ENCODE results near the gene STK39. TPM values are rescaled to one million over a fixed set of nuclear protein-coding genes. Genes with fewer than 3 reads are reported as not detected.
"Not testable (repeated sequence)": the region's sequence is repeated elsewhere in the genome, so short reads cannot be mapped to it uniquely, and the experiment has no call there.

The STK39 gene
- polyA plus RNA-seq, 3 donors = 19.6 to 45.0 (median 33.7) TPM

DNA sequence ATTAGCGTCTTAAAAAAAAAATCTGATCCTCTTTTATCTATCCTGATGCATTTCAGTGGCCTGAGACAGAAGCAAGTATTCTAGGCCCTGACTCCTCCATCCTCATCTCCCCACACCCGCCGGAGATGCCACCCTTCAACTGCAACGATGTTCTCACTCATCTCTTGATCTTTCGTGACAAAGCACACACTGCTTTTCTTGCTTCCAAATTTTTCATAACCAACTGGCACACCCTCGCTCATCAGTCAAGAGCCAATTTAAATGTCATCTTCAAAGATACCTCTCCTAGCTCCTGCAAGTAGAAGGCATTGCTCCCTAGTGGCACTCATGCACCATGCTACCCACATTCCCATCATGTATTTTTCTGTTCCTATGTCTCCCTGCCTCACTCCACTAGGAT is 115.0 kb downstream of the STK39 start:
- H3K27ac ChIP-seq (ENCODE audit: low read depth, low read length) = no peak overlapping the region
- 96 to 98% (median 98%) methylated on average over 6 of the region's 6 CpGs for WGBS, 3 donors

DNA sequence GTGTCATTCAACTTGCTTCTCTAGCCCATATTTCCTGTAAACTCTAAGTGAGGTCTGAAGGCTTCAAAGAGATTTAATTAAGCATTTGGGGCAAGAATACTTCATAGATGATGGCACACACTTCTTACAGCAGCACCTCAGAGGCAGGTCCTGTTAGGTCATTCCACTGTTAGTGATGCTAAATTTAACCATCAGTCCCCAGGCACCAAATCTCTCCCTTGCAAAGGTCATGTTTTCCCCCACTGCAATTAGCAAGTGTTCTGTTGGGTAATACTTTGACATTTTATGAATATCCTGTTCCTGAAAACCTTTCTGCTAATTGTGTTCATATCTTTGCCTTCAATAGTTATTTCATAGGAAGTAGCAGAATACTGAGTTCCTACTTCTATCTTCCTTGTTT is 117.0 kb downstream of the STK39 start:
- no peak overlapping the region for H3K27ac ChIP-seq (ENCODE audit: low read depth, low read length)

DNA sequence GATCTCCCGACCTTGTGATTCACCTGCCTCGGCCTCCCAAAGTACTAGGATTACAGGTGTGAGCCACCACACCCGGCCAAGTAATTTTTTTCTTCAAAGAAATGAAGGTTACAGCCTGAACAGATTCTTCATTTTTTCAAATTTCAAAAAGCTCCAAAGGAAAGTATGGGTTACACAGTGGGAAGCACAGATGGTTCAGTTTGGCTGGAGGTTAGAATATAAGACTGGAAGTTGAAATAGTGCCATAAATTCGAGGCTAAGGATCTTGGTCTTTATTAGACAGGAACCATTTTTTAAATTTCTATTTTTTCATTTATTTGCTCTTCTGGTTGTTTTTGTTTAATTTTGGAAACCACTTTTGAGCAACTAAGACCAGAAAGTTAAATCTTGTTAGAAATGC is 120.0 kb downstream of the STK39 start:
- 89 to 93% (median 90%) methylated on average over 4 of the region's 4 CpGs for WGBS, 3 donors

DNA sequence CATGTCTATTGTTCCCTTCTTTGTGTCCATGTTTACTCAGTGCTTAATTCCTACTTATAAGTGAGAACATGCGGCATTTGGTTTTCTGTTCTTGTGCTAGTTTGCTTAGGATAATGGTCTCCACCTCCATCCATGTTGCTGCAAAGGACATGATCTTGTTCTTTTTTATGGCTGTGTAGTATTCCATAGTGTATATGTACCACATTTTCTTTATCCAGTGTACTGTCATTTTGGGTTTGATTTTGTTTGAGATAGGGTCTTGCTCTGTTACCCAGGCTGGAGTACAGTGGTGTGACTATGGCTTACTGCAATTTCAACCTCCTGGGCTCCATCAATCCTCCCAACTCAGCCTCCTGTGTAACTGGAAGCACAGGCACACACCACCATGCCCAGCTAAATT is 125.2 kb downstream of the STK39 start:
- 92 to 100% (median 95%) methylated on average over 1 of the region's 1 CpG for WGBS, 3 donors
- not testable (repeated sequence) for H3K27ac ChIP-seq (ENCODE audit: low read depth, low read length)

More for the DNA sequence above, 120.0 kb downstream of the STK39 start:
- no peak overlapping the region for H3K27ac ChIP-seq (ENCODE audit: low read depth, low read length)

DNA sequence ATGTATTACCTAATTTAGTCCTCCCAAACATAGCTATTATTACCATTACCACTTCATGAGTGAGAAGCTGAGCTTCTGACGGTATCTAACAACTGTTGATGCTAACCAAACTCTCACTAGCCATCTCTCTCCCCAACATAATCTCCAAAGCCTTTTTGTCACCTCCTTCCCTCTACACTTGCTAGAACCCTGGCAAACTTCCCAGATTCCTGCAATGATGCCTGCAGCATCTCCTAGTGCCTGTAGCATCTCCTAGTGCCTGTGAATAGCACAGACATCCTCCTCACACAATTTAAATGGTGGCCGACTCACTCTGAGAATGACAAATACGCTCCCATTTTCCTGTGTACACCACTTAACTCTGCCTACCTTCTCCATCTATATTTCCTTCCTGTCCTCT is 126.7 kb downstream of the STK39 start:
- H3K27ac ChIP-seq (ENCODE audit: low read depth, low read length) = no peak overlapping the region
- WGBS, 3 donors = 86 to 99% (median 98%) methylated on average over 3 of the region's 3 CpGs

DNA sequence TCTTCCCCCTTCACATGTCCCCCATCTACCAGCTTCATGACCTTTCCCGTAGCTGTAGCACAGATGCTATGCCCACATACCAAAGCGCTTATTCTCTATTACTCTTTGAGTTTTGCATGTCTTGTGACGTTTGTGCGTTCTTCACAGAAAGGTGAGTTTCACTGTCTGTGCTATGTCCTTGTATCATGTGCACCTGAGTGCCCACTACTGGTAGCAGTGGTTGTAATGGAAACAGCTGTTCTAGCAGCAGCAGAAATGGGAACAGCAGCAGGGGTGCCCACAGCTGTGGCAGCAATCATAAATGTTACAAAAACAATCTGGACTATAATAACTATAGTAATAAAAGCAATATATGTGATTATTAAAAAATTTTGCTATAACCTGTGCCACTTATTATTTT is 127.1 kb downstream of the STK39 start:
- 96 to 97% (median 97%) methylated on average over 4 of the region's 4 CpGs for WGBS, 3 donors
- H3K27ac ChIP-seq (ENCODE audit: low read depth, low read length) = no peak overlapping the region

DNA sequence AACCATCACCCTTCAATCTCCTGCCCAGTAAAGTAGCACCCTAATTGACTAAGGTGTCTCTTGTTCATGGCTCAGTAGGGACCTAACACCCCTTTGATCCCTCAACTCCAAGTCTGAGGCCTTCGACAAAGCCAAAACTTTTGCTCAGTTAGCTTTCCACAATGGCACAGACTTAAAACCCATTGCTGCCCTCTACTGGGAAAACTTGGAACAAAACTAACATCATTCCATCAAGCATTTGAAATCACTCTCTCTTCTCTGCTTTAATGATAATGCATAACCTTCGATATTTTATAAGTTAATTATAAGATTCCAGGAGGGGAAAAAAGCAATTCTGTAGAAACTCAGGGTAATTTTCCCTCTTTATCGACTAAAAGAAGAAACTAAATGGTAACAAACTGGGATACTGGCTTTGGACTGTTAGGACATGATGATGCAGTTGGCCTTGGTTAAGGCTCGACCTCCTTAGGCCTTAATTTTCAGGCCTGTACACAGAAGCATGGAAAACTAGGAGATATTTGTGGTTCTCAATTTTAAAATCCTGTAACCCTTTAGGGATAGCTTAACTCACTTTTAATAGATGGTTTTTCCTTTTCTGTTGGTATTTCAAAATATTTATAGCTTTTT is 127.8 kb downstream of the STK39 start:
- WGBS, 3 donors = 37 to 45% (median 38%) methylated on average over 4 of the region's 4 CpGs
- no peak overlapping the region for H3K27ac ChIP-seq (ENCODE audit: low read depth, low read length)

DNA sequence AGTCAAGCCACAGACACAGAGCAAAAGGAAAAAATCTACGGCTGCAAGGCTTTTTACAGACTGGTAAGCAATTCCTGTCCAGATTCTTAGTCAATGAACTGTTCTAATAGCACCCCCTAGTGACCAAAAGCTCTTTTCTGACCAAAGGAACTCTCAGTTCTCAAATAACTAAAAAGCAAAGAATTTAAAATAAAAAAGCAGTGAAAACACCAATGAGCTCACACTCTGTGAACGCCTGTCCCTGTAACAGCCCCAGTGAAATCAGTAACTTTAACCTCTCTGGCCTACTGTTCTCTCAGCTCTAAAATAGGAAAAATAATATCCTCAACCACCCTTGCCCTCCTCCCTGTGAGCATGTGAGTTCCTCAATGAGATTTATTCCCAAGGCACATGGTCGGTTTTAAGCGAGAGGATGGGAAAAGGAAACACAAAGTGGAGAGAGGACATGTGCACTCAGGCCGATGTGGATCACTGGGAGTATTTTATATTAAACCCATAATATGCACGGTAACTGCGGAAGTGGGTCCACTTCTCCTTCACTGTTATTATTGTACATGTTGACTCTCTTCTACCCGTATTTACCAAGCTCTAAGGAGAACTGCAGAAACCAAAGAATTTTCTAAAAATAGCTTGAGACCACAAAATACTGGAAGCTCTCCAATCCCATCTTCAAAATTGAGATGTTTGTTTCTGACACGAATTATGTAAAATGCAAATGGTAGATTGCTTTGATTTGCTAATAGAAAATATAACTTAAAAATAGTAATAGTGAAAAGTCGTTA is 128.5 kb downstream of the STK39 start:
- no peak overlapping the region for H3K27ac ChIP-seq (ENCODE audit: low read depth, low read length)
- 35 to 52% (median 37%) methylated on average over 10 of the region's 10 CpGs for WGBS, 3 donors

DNA sequence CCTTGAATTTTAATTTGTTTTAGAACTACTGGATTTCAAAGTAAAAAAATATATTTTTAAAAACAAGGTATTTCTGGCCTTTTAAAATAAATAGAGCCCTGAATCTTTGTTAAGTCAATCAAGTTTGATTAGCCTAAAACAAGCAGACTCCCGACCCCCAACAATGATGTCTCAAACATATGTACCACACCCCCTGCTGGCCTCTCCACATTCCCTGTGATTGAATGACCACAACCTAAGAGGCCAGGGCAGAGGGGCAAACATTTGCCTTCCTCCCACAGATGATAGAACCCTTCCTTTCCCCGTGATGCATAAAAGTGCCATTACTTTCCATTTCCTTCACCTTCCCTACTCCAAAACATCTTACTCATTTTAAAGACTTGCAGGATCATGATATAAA is 130.9 kb downstream of the STK39 start:
- WGBS, 3 donors = 86 to 88% (median 88%) methylated on average over 2 of the region's 2 CpGs
- no peak overlapping the region for H3K27ac ChIP-seq (ENCODE audit: low read depth, low read length)

DNA sequence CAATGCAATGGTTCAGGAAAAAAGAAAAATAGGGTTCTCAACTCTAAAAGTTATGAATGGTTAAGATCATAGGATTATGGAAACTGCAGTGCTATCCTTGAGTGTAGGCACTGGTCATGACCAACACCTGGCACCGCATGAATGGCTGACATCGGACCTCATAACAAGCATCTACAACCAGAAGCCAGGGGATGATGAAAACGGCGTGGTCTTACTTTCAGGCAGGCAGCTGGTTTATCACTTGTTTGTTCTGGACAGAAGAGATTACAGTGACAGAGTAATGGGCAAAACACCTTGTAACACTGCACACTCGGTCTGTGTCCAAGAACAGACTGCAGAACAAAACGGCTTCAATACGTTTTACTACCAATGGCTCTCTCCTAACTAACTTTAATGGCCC is 132.8 kb downstream of the STK39 start:
- WGBS, 3 donors = 68 to 87% (median 83%) methylated on average over 7 of the region's 7 CpGs
- no peak overlapping the region for H3K27ac ChIP-seq (ENCODE audit: low read depth, low read length)

DNA sequence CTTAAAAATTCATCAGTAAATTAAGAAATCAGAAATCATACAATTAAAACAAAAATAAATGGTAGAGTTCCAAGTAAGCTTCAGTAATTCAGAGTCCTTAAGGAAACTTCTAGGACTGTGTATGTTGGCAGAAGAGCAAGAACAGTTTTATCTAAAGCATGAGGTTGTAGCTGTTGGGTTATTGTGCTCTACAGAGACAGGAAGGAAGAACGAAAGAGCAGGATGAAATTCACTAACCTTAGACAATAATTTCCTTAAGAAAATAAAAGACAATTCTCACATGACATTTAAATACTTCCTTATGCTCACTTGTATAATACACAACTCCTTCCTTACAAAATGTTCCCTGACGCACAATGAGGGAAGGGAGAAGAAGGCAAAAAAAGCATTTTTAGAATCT is 133.4 kb downstream of the STK39 start:
- WGBS, 3 donors = 47 to 77% (median 56%) methylated on average over 2 of the region's 2 CpGs
- H3K27ac ChIP-seq (ENCODE audit: low read depth, low read length) = no peak overlapping the region

DNA sequence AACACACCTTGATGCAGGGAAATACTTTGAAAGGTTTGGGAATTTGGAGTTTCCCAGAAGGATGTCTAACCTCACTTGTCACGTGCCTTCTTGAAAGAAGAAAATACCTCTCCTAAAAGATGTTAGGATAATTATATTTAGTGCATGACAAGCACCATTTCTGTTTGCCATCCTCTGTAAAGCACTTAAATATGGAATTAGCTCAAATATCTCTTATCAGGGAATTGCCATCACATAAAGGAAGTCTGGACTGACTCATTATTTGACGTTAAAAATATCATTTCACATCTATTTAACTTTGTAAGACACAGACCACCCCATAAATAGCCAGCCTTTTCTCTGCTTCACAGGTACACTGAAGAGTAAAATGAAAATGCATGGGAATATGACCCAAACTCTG is 140.1 kb downstream of the STK39 start:
- 53 to 65% (median 57%) methylated on average over 2 of the region's 2 CpGs for WGBS, 3 donors
- no peak overlapping the region for H3K27ac ChIP-seq (ENCODE audit: low read depth, low read length)

DNA sequence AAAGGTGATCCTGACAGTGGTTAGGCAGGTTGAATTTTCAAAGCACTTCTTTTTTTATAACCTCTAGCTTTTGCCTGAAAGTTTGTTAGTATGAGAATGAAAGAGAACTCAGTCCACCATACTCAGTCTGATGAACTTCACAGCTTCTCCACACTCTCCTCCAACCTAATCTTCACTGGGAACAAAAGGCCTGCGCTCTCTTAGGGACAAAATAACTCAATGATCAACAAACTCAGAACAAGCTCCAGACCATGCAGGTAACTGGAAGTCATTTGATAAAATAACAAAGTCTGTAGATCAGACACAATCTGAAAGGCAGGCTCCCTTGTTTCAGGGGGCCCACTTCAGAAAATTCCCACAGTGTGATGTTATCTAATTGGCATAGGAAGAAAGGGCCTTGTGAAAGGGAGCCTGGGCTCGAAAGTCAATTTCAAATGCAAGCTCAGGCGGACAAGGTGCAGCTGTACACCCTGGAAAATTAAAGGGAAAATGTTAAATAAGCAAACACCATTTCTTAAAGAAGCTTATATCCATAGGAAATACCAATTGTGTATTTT is 142.2 kb downstream of the STK39 start:
- H3K27ac ChIP-seq (ENCODE audit: low read depth, low read length) = no peak overlapping the region
- WGBS, 3 donors = 59 to 92% (median 89%) methylated on average over 3 of the region's 3 CpGs

DNA sequence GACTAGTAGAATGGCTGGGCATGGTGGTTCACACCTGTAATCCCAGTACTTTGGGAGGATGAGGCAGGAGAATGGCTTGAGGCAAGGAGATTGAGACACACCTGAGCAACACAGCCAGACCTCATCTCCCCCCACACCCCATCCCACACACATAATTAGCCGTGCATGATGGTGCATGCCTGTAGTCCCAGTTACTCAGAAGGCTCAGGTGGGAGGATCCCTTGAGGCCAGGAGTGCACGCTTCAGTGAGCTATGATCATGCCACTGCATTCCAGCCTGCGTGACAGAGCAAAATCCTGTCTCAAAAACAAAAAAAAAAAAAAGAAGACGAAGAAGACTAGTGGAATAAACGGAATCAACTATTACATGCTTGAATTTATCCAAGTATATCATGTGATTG is 150.0 kb downstream of the STK39 start:
- WGBS, 3 donors = 96 to 99% (median 97%) methylated on average over 5 of the region's 5 CpGs
- H3K27ac ChIP-seq (ENCODE audit: low read depth, low read length) = no peak overlapping the region

DNA sequence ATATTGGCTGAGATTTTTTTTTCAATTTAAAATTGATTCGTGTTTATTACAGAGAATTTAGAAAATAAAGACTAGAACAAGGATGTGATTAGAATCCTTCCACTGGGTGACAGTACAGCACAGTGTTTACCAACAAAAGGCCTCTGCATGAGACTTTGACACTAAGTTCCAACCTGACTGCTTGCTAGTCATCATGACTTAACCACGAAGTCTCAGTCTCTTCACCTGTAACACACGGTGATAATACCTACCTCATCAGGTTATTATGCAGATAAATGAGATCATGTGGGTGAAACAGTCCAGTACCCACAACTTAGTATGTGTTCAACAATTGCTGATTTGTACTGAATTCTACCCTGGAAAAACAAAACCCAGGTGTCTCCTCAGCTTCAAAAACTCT is 151.2 kb downstream of the STK39 start:
- WGBS, 3 donors = 95 to 99% (median 96%) methylated on average over 3 of the region's 3 CpGs
- H3K27ac ChIP-seq (ENCODE audit: low read depth, low read length) = no peak overlapping the region

DNA sequence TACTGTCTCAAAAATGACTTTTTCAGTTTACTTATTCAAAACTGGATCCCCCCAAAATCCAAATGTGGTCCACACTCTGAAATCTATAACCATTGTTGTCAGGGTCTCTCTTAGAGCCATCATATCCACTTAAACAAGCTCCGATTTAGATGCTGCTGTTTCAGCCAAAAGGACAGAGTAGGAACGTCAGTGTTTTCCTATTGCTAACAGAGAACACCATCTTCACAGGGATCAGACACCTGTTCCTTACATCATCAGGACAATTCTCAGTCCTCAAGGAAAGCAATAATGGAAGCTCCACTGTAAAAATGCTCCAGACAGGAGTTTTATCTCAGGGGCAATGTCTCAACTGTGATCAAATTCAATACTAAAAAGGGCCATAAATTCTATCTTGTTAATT is 155.4 kb downstream of the STK39 start:
- H3K27ac ChIP-seq (ENCODE audit: low read depth, low read length) = no peak overlapping the region
- WGBS, 3 donors = 79 to 85% (median 82%) methylated on average over 2 of the region's 2 CpGs

DNA sequence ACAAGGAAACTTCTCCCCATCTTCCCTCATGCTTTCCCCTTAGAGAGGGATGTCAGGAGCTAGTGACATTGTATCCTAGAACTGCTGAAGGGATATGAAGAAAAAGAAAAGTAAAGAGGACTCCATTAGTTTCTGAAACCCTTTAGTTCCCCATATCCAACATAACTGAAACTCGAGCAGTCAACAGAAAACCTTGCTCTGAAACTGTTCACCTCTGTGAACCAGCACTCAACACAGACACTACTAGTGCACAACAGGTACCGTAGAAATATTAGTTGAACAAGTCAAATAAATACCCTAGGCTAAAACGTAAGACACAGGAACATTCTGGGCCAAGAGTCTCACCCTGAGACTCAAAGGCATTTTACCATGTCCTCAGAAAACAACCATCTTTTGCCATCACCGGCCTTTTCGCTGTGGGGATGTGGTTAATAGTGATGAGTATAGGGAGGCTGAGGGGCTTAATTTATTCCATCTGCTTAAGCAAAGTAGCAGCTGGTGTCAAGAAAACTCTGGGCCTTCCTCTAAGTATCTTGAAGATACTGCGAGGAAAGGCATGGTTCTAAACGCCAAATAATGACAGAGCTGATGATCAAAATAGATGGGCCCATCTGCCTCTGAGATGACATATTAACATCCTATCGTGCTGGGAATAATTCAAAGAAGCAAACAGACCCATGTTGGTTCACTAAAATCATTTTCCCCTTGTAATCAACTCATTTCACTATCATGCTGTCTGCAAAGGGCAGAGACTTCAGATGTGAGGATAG is 156.8 kb downstream of the STK39 start:
- WGBS, 3 donors = 88 to 94% (median 92%) methylated on average over 8 of the region's 8 CpGs
- no peak overlapping the region for H3K27ac ChIP-seq (ENCODE audit: low read depth, low read length)

DNA sequence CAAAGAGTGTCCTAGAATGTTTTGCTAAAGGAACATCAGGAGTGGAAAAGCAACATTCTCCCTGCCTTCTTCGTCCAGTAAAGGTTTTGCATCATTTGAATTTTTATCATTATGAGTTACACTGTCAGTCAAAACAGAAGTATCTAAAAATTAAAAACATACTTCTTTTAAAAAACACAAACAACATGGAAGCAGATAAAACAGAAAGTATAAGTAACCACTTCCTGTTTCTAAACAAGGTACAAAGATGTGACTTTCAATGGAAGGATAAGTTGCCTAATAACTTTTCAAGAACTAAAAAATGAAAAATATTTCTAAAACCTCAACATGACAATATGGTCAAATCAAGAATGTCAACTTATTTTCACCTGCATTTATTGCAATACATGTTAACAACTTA is 158.2 kb downstream of the STK39 start:
- no peak overlapping the region for H3K27ac ChIP-seq (ENCODE audit: low read depth, low read length)
- 90 to 100% (median 94%) methylated on average over 1 of the region's 1 CpG for WGBS, 3 donors

DNA sequence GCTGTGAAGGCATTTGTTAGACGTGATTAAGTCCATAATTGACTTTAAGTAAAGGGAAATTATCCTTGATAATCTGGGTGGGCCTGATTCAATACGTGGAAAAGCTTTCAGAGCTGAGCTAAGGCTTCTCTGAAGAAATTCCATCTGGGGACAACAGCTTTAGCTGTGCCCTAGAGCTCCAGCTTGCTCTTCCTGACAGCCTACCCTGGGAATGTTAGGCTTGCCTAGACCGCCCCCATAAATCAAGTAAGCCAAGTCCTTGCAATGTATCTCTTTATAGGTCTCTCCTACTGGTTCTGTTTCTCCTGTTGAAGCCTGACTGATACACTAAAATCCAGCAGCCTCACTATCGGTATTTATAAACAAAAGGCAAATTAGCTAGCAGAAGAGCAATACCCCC is 160.0 kb downstream of the STK39 start:
- 93 to 96% (median 93%) methylated on average over 4 of the region's 4 CpGs for WGBS, 3 donors
- H3K27ac ChIP-seq (ENCODE audit: low read depth, low read length) = no peak overlapping the region

Measured in adipose tissue (tissue), 3 donors.